Measurements from ENCODE around the gene FAIM.
A peak's percentile ranks its signal among the peaks of the same experiment; 100 is the strongest.
"Not testable (repeated sequence)": the region's sequence is repeated elsewhere in the genome, so short reads cannot be mapped to it uniquely, and the experiment has no call there.

The FAIM gene, protein sequence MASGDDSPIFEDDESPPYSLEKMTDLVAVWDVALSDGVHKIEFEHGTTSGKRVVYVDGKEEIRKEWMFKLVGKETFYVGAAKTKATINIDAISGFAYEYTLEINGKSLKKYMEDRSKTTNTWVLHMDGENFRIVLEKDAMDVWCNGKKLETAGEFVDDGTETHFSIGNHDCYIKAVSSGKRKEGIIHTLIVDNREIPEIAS

DNA sequence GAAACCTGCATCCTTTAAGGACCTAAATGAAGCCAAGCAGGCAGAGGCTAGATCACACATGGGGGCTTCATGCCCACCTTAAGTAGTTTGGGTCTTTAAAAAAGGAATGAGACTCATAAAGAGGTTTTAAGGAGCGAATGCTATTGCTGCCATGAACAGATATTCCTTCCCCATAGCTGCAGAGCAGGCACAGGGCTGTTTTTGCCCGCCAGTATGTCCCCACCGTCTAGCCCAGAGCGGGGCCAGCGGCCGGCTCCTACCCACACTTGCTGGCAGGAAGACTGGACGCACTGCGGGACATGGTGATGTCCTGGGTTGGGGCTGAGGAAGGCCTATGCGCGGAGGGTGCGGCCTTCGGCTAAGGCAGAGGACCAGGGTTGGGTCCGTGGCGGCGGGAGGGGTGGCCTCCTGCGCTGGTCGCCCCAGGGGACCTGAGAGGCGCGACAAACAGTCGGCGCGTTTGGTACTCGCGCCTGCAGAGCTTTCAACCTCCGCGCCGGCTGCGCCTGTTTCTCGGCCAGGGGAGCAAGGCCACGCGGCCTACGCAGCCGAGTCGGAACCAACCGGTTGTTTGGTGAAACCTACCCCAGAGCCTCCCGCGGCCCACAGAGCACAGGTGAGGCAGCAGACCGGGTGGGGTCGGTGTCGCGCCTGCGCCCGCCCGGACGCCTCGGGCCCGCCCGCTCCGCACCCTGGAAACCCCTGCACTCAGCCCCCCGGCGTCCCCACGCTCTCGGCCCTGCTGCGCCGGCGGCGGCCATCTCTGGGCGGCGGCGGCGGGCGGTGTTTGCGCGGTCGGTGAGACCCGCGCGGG lies at the start of gene FAIM:
TSS of gene FAIM (plus strand) at position 450 of the 814 bp plus-strand sequence. CDS start 10,956 bp downstream, outside the sequence.
- peak; percentile 77 for DNase-seq (ENCODE audit: low read depth, low spot score)
- in situ Hi-C loops (cut with HindIII; ENCODE audit: low sequenced_read_pairs): no loop called here
- H3K4me3 ChIP-seq (ENCODE audit: low read depth, low read length): peak within 1 kb of the TSS; percentile 56
- TF ChIP-seq, protein P1, sequence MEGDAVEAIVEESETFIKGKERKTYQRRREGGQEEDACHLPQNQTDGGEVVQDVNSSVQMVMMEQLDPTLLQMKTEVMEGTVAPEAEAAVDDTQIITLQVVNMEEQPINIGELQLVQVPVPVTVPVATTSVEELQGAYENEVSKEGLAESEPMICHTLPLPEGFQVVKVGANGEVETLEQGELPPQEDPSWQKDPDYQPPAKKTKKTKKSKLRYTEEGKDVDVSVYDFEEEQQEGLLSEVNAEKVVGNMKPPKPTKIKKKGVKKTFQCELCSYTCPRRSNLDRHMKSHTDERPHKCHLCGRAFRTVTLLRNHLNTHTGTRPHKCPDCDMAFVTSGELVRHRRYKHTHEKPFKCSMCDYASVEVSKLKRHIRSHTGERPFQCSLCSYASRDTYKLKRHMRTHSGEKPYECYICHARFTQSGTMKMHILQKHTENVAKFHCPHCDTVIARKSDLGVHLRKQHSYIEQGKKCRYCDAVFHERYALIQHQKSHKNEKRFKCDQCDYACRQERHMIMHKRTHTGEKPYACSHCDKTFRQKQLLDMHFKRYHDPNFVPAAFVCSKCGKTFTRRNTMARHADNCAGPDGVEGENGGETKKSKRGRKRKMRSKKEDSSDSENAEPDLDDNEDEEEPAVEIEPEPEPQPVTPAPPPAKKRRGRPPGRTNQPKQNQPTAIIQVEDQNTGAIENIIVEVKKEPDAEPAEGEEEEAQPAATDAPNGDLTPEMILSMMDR (IDR thresholded peaks at IDR 0.05; ENCODE audit: low read depth, low read length): no peak

DNA sequence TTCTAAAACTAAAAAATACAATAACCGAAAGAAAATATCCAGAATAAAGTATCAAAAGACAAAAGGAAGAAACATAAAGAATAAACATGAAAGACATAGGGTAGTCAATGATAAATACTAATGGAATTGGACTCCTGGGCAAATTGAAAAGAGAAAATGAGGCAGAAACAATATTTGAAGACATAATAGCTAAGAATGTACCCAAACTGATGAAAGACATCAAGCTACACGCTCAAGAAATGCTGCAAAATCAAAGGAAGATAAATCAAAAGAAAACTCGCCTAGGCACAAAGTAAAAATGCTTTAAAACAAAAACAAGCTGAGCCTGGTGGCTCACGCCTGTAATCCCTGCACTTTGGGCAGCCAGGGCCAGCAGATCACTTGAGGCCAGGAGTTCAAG lies 49.4 kb upstream of the FAIM start:
- DNase-seq (ENCODE audit: low read depth, low spot score): no peak
- TF ChIP-seq, protein P1 (IDR thresholded peaks at IDR 0.05; ENCODE audit: low read depth, low read length): no peak
- H3K4me3 ChIP-seq (ENCODE audit: low read depth, low read length): no peak overlapping the region
- in situ Hi-C loops (cut with HindIII; ENCODE audit: low sequenced_read_pairs): no loop called here

DNA sequence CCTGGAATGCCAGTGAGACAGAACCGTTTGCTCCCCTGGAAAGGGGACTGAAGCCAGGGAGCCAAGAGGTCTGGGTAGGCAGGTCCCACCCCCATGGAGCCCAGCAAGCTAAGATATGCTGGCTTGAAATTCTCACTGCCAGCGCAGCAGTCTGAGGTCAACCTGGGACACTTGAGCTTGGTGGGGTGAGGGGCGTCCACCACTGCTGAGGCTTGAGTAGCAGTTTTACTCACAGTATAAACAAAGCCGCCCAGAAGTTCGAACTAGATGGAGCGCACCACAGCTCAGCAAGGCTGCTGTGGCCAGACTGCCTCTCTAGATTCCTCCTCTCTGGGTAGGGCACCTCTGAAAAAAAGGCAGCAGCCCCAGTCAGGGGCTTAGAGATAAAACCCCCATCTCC lies 48.1 kb upstream of the FAIM start:
- in situ Hi-C loops (cut with HindIII; ENCODE audit: low sequenced_read_pairs): no loop called here
- no peak overlapping the region for H3K4me3 ChIP-seq (ENCODE audit: low read depth, low read length)
- TF ChIP-seq, protein P1 (IDR thresholded peaks at IDR 0.05; ENCODE audit: low read depth, low read length): no peak
- DNase-seq (ENCODE audit: low read depth, low spot score): no peak

DNA sequence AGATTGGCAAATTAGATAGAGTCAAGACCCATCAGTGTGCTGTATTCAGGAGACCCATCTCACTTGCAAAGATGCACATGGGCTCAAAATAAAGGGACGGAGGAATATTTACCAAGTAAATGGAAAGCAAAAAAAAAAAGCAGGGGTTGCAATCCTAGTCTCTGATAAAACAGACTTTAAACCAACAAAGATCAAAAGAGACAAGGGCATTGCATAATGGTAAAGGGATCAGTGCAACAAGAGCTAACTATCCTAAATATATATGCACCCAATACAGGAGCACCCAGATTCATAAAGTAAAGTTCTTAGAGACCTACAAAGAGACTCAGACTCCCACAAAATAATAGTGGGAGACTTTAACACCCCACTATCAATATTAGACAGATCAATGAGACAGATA lies 45.7 kb upstream of the FAIM start:
- in situ Hi-C loops (cut with HindIII; ENCODE audit: low sequenced_read_pairs); H3K4me3 ChIP-seq (ENCODE audit: low read depth, low read length); DNase-seq (ENCODE audit: low read depth, low spot score): not testable (repeated sequence)

DNA sequence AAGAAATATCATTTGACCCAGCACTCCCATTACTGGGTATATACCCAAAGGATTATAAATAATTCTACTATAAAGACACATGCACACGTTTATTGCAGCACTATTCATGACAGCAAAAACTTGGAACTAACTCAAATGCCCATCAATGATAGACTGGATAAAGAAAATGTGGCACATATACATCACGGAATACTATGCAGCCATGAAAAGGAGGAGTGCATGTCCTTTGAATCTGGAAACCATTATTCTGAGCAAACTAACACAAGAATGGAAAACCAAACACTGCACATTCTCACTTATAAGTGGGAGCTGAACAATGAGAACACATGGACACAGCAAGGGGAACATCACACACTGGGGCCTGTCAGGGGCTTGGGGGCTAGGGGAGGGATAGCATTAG lies 42.3 kb upstream of the FAIM start:
- in situ Hi-C loops (cut with HindIII; ENCODE audit: low sequenced_read_pairs); DNase-seq (ENCODE audit: low read depth, low spot score): not testable (repeated sequence)

DNA sequence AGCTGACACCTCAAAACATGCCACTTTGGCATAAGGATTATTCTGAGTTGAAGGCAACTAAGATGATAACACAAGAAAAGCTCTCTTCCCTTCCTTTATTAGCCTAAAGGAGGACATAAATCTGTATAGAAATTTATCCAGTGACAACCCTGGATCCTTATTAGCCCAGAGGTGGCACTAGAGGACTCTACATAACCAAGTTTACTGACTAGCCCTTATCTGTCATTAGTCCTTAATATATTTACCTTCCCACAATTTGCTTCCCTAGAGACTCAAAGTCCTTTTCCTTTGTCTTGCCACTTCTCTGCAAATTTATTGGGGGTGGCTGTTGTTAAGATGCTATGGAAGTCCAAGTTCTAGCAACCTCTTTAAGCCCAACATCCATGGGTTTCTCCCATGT lies 41.2 kb upstream of the FAIM start:
- DNase-seq (ENCODE audit: low read depth, low spot score): no peak
- in situ Hi-C loops (cut with HindIII; ENCODE audit: low sequenced_read_pairs): no loop called here
- no peak overlapping the region for H3K4me3 ChIP-seq (ENCODE audit: low read depth, low read length)
- TF ChIP-seq, protein P1 (IDR thresholded peaks at IDR 0.05; ENCODE audit: low read depth, low read length): no peak

More for the DNA sequence above, 42.3 kb upstream of the FAIM start:
- H3K4me3 ChIP-seq (ENCODE audit: low read depth, low read length): not testable (repeated sequence)

DNA sequence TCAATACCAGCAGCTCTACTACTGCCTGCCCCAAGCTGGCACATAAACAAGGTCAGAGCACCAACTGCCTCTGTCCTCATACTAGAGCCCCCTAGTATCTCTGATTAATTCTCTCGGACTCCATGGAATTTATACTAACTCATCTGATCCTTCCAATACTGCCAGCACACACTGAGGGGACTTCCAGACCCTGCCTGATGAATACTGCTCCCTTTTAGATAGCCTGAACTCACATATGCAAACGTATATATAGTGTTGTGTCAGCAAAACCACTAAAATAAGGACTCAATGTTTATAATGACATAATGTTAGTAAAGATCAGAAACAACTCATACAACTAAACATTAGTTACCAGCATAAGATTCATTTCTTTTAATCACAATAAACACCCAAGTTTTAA lies 39.5 kb upstream of the FAIM start:
- in situ Hi-C loops (cut with HindIII; ENCODE audit: low sequenced_read_pairs): no loop called here
- TF ChIP-seq, protein P1 (IDR thresholded peaks at IDR 0.05; ENCODE audit: low read depth, low read length): no peak
- H3K4me3 ChIP-seq (ENCODE audit: low read depth, low read length): no peak overlapping the region
- no peak for DNase-seq (ENCODE audit: low read depth, low spot score)

DNA sequence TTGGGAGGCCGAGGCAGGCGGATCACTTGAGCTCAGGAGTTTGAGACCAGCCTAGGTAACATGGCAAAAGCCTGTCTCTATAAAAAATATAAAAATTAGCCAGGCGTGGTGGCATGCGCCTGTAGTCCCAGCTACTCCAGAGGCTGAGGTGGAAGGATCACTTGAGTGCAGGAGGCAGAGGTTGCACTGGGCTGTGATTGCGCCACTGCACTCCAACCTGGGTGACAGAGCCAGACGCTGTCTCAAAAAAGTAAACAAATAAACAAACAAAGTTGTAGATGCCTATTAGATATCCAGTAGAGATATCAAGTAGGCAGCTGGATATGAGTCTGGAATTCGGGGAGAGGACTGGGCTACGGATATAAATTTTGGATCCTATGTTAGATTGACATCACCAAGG lies 38.9 kb upstream of the FAIM start:
- in situ Hi-C loops (cut with HindIII; ENCODE audit: low sequenced_read_pairs); H3K4me3 ChIP-seq (ENCODE audit: low read depth, low read length); DNase-seq (ENCODE audit: low read depth, low spot score): not testable (repeated sequence)

All from astrocyte of the spinal cord (primary cell).